ENCODE measurements around the gene SV2C.
"Not testable (repeated sequence)": the region's sequence is repeated elsewhere in the genome, so short reads cannot be mapped to it uniquely, and the experiment has no call there.

Gene SV2C

GRCh38 chr5:76351176-76351575, 268.0 kb downstream of the SV2C start:
- DNase-seq = no peak

GRCh38 chr5:76351577-76351976, 268.4 kb downstream of the SV2C start:
- DNase-seq = no peak

GRCh38 chr5:76356887-76357286, 273.7 kb downstream of the SV2C start:
- DNase-seq = no peak

GRCh38 chr5:76363352-76364225, 280.4 kb downstream of the SV2C start:
- DNase-seq = no peak

- DNase-seq = no peak
Observed at GRCh38 chr5:76364226-76364589, 281.0 kb downstream of the SV2C start.

GRCh38 chr5:76365561-76365960, 282.4 kb downstream of the SV2C start:
- no peak for DNase-seq

- no peak for DNase-seq
Observed at GRCh38 chr5:76366596-76366995, 283.4 kb downstream of the SV2C start.

GRCh38 chr5:76367623-76368371, 284.6 kb downstream of the SV2C start:
- DNase-seq = no peak

GRCh38 chr5:76368941-76369340, 285.8 kb downstream of the SV2C start:
- DNase-seq = no peak

GRCh38 chr5:76369668-76370067, 286.5 kb downstream of the SV2C start:
- not testable (repeated sequence) for DNase-seq

- DNase-seq = no peak
Observed at GRCh38 chr5:76371960-76372322, 288.8 kb downstream of the SV2C start.

GRCh38 chr5:76372323-76373054, 289.3 kb downstream of the SV2C start:
- DNase-seq = no peak

- DNase-seq = no peak
Observed at GRCh38 chr5:76376148-76376865, 293.1 kb downstream of the SV2C start.

- no peak for DNase-seq
Observed at GRCh38 chr5:76376866-76377230, 293.7 kb downstream of the SV2C start.

GRCh38 chr5:76378355-76378754, 295.2 kb downstream of the SV2C start:
- DNase-seq = no peak

- DNase-seq = no peak
Observed at GRCh38 chr5:76379316-76379715, 296.1 kb downstream of the SV2C start.

GRCh38 chr5:76379855-76380254, 296.7 kb downstream of the SV2C start:
- no peak for DNase-seq

GRCh38 chr5:76380346-76381066, 297.3 kb downstream of the SV2C start:
- DNase-seq = no peak

- no peak for DNase-seq
Observed at GRCh38 chr5:76383126-76383832, 300.1 kb downstream of the SV2C start.

GRCh38 chr5:76384189-76384588, 301.0 kb downstream of the SV2C start:
- DNase-seq = no peak

GRCh38 chr5:76384705-76385104, 301.5 kb downstream of the SV2C start:
- DNase-seq = no peak

GRCh38 chr5:76385540-76385939, 302.4 kb downstream of the SV2C start:
- no peak for DNase-seq
